NCI-H82 treated with DMSO at 0.1 percent for 48 hours (cell line): ENCODE results near the gene TCFL5.

Experiments used
- DNase-seq: peaks from one replicate; lab custom pipeline; 2025; ENCODE audit not compliant: unreplicated experiment; lab: John Stamatoyannopoulos, UW

The TCFL5 gene

GRCh38 chr20:62800314-62801259 lies 61.0 kb downstream of the TCFL5 start:
- DNase-seq, result no peak

GRCh38 chr20:62799873-62800272 lies 61.7 kb downstream of the TCFL5 start:
- no peak for DNase-seq

GRCh38 chr20:62799459-62799858 lies 62.2 kb downstream of the TCFL5 start:
- DNase-seq, result no peak

- no peak for DNase-seq
Observed at GRCh38 chr20:62799036-62799435, 62.6 kb downstream of the TCFL5 start.

GRCh38 chr20:62797671-62798532 lies 63.7 kb downstream of the TCFL5 start:
- DNase-seq, result no peak

- DNase-seq, result no peak
Observed at GRCh38 chr20:62796699-62797491, 64.7 kb downstream of the TCFL5 start.

- DNase-seq, result peak; percentile 47
Observed at GRCh38 chr20:62795023-62795761, 66.4 kb downstream of the TCFL5 start.

GRCh38 chr20:62794007-62794724 lies 67.5 kb downstream of the TCFL5 start:
- DNase-seq, result peak; percentile 57

GRCh38 chr20:62793757-62794006 lies 67.9 kb downstream of the TCFL5 start:
- no peak for DNase-seq

- DNase-seq, result no peak
Observed at GRCh38 chr20:62792940-62793756, 68.5 kb downstream of the TCFL5 start.

- DNase-seq, result no peak
Observed at GRCh38 chr20:62792182-62792939, 69.3 kb downstream of the TCFL5 start.

- DNase-seq, result peak; percentile 85
Observed at GRCh38 chr20:62791301-62792181, 70.1 kb downstream of the TCFL5 start.
